A549 (cell line): ENCODE results near the gene KTN1. TPM values are rescaled to one million over a fixed set of nuclear protein-coding genes. Genes with fewer than 3 reads are reported as not detected.

Source experiments
- ATAC-seq, 2 experiments: fragments of 200-7000 bp in 1 of 2; fragments of >200 bp in 1 of 2; cut with Nextera tagmentation in 1 of 2; cut with Tn5 transposase in 1 of 2; 3 replicates each; pipeline versions ENCODE4 v1.8.0 to v1.9.1; 2018 to 2020; ENCODE audit warnings: mild to moderate bottlenecking in 1 of 2, moderate library complexity in 1 of 2
- CTCF ChIA-PET: fragments of 300-600 bp; sonication (Branson Sonifier 250); formaldehyde crosslinking; extraction: SDS; loops from one replicate; lab custom pipeline; 2021; ENCODE audit warnings: antibody characterized with exemption, inconsistent platforms; lab: Yijun Ruan, JAX
- POLR2A ChIA-PET: fragments of 350-600 bp; formaldehyde crosslinking; extraction: SDS; loops from one replicate; lab custom pipeline; 2021; ENCODE audit warnings: antibody characterized with exemption, inconsistent platforms; lab: Yijun Ruan, JAX
- DNase-seq, 2 experiments: peaks; one replicate each; pipeline versions ENCODE4 v3.0.0 to v3.0.0-alpha.2; 2011 to 2016; ENCODE audit warnings: low read depth in 1 of 2, low spot score in 1 of 2
- FAIRE-seq: peaks from 2 replicates; lab custom pipeline; 2011; peaks lifted over from hg19 to GRCh38; lab: Jason Lieb, UNC
- H3K27ac ChIP-seq, 2 experiments: fragments of >200 bp; sonication (Bioruptor Twin); formaldehyde crosslinking; 3 replicates each; pipeline ENCODE4 v1.5.1; 2016 to 2017
- H3K4me1 ChIP-seq: fragments of >200 bp; sonication (Bioruptor Twin); formaldehyde crosslinking; 3 replicates; pipeline ENCODE4 v1.6.1; 2016
- H3K4me2 ChIP-seq: fragments of >200 bp; sonication (Bioruptor Twin); formaldehyde crosslinking; 3 replicates; pipeline ENCODE4 v1.6.1; 2016
- H3K4me3 ChIP-seq: fragments of >200 bp; sonication (Bioruptor Twin); formaldehyde crosslinking; 3 replicates; pipeline ENCODE4 v1.5.1; 2016
- H3K9me3 ChIP-seq: fragments of >200 bp; sonication (Bioruptor Twin); formaldehyde crosslinking; 3 replicates; pipeline ENCODE4 v1.6.1; 2016
- CBX2 ChIP-seq: fragments of 200-600 bp; sonication (generic); IDR thresholded peaks from 2 replicates; pipeline ENCODE4 v1.6.1; 2016; ENCODE audit warnings: low read depth, mild to moderate bottlenecking, borderline replicate concordance
- CBX8 ChIP-seq: fragments of 200-600 bp; sonication (generic); IDR thresholded peaks from 2 replicates; pipeline ENCODE4 v1.6.1; 2016
- CEBPB ChIP-seq, 2 experiments: fragments of >200 bp in 1 of 2; sonication (Bioruptor Twin) in 1 of 2; formaldehyde crosslinking in 1 of 2; IDR thresholded peaks; 2 replicates each; pipeline ENCODE4 v1.6.1; 2012 to 2016
- EP300 ChIP-seq, 2 experiments: fragments of >200 bp; sonication (Bioruptor Twin); formaldehyde crosslinking; IDR thresholded peaks; 2 replicates in 1 of 2; 3 replicates in 1 of 2; pipeline ENCODE4 v1.6.1; 2016 to 2017
- ESRRA ChIP-seq: fragments of 150-350 bp; IDR thresholded peaks from 2 replicates; pipeline ENCODE4 v1.6.1; 2014; ENCODE audit warnings: mild to moderate bottlenecking, low read length, borderline replicate concordance
- FOSB ChIP-seq: fragments of 250-450 bp; sonication (Bioruptor Pico); IDR thresholded peaks from 2 replicates; pipeline ENCODE4 v1.5.0; 2020; ENCODE audit warnings: mild to moderate bottlenecking, moderate library complexity
- FOSL2 ChIP-seq, 2 experiments: fragments of 450-650 bp in 1 of 2; fragments of >200 bp in 1 of 2; sonication (Bioruptor Twin) in 1 of 2; formaldehyde crosslinking; IDR thresholded peaks; 2 replicates each; pipeline versions ENCODE4 v1.5.0 to v1.6.1; 2016 to 2020; ENCODE audit warnings: mild to moderate bottlenecking in 1 of 2, moderate library complexity in 1 of 2
- GATA3 ChIP-seq: IDR thresholded peaks from 2 replicates; pipeline ENCODE4 v1.6.1; 2012; ENCODE audit warnings: borderline replicate concordance
- HOXA7 ChIP-seq: fragments of 250-450 bp; sonication (Bioruptor Pico); IDR thresholded peaks from 2 replicates; pipeline ENCODE4 v1.5.0; 2020; ENCODE audit warnings: mild to moderate bottlenecking, moderate library complexity
- JUN ChIP-seq, 2 experiments: fragments of >200 bp; sonication (Bioruptor Twin); formaldehyde crosslinking; IDR thresholded peaks; 2 replicates in 1 of 2; 3 replicates in 1 of 2; pipeline ENCODE4 v1.6.1; 2016 to 2017
- MAZ ChIP-seq: fragments of 150-350 bp; IDR thresholded peaks from 2 replicates; pipeline ENCODE4 v1.6.1; 2014; ENCODE audit warnings: antibody characterized with exemption, low read depth, low read length, borderline replicate concordance
- POLR2AphosphoS2 ChIP-seq: conservative IDR thresholded peaks from 2 replicates; pipeline ENCODE4 v1.6.1; 2012; ENCODE audit warnings: low read length, improper control_type of control experiment, inconsistent platforms
- RCOR1 ChIP-seq: fragments of 150-350 bp; IDR thresholded peaks from 2 replicates; pipeline ENCODE4 v1.6.1; 2014; ENCODE audit warnings: antibody characterized with exemption, low read length, low read depth
- REST ChIP-seq: fragments of 200-600 bp; sonication (generic); IDR thresholded peaks from 2 replicates; pipeline ENCODE4 v1.6.1; 2016; ENCODE audit warnings: antibody characterized with exemption, mild to moderate bottlenecking, moderate library complexity
- ZFP36 ChIP-seq: fragments of 450-650 bp; IDR thresholded peaks from 2 replicates; pipeline ENCODE4 v1.6.1; 2014; ENCODE audit warnings: borderline replicate concordance; ENCODE audit not compliant: partially characterized antibody
- WGBS: methylation state at CpG from one replicate; pipeline ENCODE4 v1.1.6; 2017; ENCODE audit errors: missing lambda C conversion rate; 5-methylcytosine and 5-hydroxymethylcytosine counted together
- polyA plus RNA-seq, 4 experiments: library from polyadenylated mRNA; depleted of rRNA in 3 of 4; stranded (reverse); fragments of >200 nt; fragmentation: RNase III in 1 of 4; extraction: RNeasy Plus Mini Kit Qiagen cat#74134 plus additional on column Dnase treatment in 1 of 4; gene quantifications; 2 replicates in 3 of 4; 3 replicates in 1 of 4; pipeline ENCODE4 v1.2.3, GENCODE V29; 2011 to 2017
- TF ChIP-seq, protein P1 (sequence below): fragments of >200 bp; sonication (Bioruptor Twin); formaldehyde crosslinking; IDR thresholded peaks from 3 replicates; pipeline ENCODE4 v1.6.1; 2016
- TF ChIP-seq, protein P2 (sequence below): fragments of >200 bp; sonication (Bioruptor Twin); formaldehyde crosslinking; IDR thresholded peaks from 3 replicates; pipeline ENCODE4 v1.5.1; 2016
- TF ChIP-seq, protein P3 (sequence below): IDR thresholded peaks from 2 replicates; pipeline ENCODE4 v1.6.1; 2012
- TF ChIP-seq, protein P4 (sequence below): fragments of 250-450 bp; sonication (Bioruptor Pico); IDR thresholded peaks from 2 replicates; pipeline ENCODE4 v1.5.0; 2020; ENCODE audit warnings: low read depth, mild to moderate bottlenecking, moderate library complexity

KTN1 gene
- polyA plus RNA-seq, 2 of the 4 experiments (the other 2 are of a cell fraction): 153 to 233 TPM

DNA sequence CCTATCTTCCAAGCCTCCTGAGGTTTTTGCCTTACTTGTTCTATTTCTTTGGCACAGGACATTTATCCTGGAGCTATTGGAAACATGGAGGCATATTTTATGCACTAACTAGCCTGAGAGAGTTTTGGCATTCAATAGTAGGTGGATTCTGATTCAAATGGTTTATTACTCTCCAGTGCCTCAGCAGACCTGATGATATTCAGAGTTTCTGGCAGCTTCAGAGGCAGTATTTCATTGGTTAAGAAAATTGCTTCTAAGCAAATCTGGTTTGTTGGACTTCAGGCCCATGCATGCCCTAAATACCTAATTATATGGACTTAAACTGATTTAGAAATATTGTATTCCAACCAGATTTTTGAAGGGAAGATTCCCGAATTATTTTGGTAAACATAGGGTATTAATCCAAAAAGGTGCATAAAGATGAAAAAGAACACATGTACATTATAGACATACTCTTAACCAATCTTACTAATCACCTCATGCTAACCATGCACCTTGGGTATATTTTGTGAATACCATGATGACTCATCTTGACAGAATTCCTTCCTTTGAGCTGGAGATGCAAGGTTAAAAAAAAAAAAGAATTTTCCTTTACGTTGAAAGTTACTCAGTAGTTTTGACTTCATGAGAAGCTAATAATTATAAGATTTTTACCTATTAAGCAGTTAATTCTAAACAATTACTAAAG lies 44.3 kb upstream of the KTN1 start:
- 48% methylated on average over 2 of the region's 2 CpGs for WGBS
- no peak overlapping the region for H3K27ac ChIP-seq
- no peak overlapping the region for H3K4me2 ChIP-seq
- no peak for FAIRE-seq
- H3K9me3 ChIP-seq: peaks cover 3% of the 10 kb centered on the region; the same call in 1 of the 3 replicates
- H3K4me3 ChIP-seq: no peak overlapping the region
- ChIA-PET POLR2A (no interaction called here), CTCF (interaction anchor here (0.6 kb wide), 1 partner anchor 784 kb away, joined by 4 read pairs; no protein-coding TSS in a partner anchor)
- TF ChIP-seq FOSL2 (IDR thresholded peaks at IDR 0.05) (no peak), FOSL2 (CRISPR knock-in tag; IDR thresholded peaks at IDR 0.05) (peak; percentile 71), CBX2 (no peak)
- no peak for ATAC-seq
- peaks cover 2% of the 10 kb centered on the region; the same call in 2 of the 3 replicates for H3K4me1 ChIP-seq
- DNase-seq: no peak

DNA sequence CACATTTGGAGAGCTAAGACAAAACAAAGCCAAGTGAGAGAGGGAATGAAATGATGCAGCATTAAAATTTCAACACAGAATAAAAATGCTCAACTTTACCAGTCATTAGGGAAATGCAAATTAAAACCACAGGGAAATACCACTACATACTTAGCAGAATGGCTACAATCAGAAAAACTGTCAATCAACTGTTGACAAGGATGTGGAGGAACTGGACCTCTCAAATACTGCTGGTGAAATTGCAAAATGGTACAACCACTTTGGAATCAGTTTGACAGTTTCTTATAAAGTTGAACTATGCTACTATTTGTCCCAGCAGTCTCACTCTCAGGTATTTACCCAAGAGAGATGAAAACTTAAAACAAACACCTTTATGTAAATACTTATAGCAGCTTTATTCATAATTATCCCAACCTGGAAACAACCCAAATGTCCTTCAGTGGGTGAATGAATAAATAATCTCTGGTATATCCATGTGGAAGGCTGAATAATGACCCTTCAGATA lies 43.8 kb upstream of the KTN1 start:
- POLR2A ChIA-PET: no interaction called here
- no peak for ATAC-seq
- FAIRE-seq: no peak

More for the DNA sequence above, 43.8 kb upstream of the KTN1 start:
- no peak for DNase-seq
- CTCF ChIA-PET: no interaction called here
- no peak overlapping the region for H3K4me3 ChIP-seq
- H3K4me1 ChIP-seq: peaks cover 7% of the 10 kb centered on the region; the same call in 2 of the 3 replicates
- peaks cover 3% of the 10 kb centered on the region; the same call in 1 of the 3 replicates for H3K9me3 ChIP-seq
- no peak overlapping the region for H3K27ac ChIP-seq
- TF ChIP-seq, protein P1, sequence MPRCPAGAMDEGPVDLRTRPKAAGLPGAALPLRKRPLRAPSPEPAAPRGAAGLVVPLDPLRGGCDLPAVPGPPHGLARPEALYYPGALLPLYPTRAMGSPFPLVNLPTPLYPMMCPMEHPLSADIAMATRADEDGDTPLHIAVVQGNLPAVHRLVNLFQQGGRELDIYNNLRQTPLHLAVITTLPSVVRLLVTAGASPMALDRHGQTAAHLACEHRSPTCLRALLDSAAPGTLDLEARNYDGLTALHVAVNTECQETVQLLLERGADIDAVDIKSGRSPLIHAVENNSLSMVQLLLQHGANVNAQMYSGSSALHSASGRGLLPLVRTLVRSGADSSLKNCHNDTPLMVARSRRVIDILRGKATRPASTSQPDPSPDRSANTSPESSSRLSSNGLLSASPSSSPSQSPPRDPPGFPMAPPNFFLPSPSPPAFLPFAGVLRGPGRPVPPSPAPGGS: no peak
- no peak for TF ChIP-seq ZFP36
- TF ChIP-seq POLR2AphosphoS2: no peak
- TF ChIP-seq ESRRA: no peak
- TF ChIP-seq CEBPB (IDR thresholded peaks at IDR 0.05): no peak
- no peak for TF ChIP-seq JUN (IDR thresholded peaks at IDR 0.05)
- TF ChIP-seq, protein P2, sequence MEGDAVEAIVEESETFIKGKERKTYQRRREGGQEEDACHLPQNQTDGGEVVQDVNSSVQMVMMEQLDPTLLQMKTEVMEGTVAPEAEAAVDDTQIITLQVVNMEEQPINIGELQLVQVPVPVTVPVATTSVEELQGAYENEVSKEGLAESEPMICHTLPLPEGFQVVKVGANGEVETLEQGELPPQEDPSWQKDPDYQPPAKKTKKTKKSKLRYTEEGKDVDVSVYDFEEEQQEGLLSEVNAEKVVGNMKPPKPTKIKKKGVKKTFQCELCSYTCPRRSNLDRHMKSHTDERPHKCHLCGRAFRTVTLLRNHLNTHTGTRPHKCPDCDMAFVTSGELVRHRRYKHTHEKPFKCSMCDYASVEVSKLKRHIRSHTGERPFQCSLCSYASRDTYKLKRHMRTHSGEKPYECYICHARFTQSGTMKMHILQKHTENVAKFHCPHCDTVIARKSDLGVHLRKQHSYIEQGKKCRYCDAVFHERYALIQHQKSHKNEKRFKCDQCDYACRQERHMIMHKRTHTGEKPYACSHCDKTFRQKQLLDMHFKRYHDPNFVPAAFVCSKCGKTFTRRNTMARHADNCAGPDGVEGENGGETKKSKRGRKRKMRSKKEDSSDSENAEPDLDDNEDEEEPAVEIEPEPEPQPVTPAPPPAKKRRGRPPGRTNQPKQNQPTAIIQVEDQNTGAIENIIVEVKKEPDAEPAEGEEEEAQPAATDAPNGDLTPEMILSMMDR: no peak
- no peak for TF ChIP-seq REST
- no peak for TF ChIP-seq RCOR1
- TF ChIP-seq MAZ: no peak
- TF ChIP-seq, protein P3, sequence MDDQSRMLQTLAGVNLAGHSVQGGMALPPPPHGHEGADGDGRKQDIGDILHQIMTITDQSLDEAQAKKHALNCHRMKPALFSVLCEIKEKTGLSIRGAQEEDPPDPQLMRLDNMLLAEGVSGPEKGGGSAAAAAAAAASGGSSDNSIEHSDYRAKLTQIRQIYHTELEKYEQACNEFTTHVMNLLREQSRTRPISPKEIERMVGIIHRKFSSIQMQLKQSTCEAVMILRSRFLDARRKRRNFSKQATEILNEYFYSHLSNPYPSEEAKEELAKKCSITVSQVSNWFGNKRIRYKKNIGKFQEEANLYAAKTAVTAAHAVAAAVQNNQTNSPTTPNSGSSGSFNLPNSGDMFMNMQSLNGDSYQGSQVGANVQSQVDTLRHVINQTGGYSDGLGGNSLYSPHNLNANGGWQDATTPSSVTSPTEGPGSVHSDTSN: no peak
- TF ChIP-seq EP300 (IDR thresholded peaks at IDR 0.05): no peak
- no peak for TF ChIP-seq HOXA7 (CRISPR knock-in tag)
- TF ChIP-seq, protein P4, sequence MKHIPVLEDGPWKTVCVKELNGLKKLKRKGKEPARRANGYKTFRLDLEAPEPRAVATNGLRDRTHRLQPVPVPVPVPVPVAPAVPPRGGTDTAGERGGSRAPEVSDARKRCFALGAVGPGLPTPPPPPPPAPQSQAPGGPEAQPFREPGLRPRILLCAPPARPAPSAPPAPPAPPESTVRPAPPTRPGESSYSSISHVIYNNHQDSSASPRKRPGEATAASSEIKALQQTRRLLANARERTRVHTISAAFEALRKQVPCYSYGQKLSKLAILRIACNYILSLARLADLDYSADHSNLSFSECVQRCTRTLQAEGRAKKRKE (CRISPR knock-in tag): no peak
- no peak for TF ChIP-seq CBX8
- no peak for TF ChIP-seq GATA3
- TF ChIP-seq FOSB: no peak
- H3K4me2 ChIP-seq: no peak overlapping the region
